ENCODE measurements around the gene STARD10.

STARD10 gene

GRCh38 chr11:72826191-72826941 lies 32.5 kb upstream of the STARD10 start:
- Histone ChIP-seq H3K36me3 (ENCODE audit: control insufficient read depth, insufficient read depth, low read length) (peaks cover 58% of the 10 kb centered on the region), H3K4me1 (ENCODE audit: control insufficient read depth, insufficient read depth, low read length, poor library complexity, severe bottlenecking) (peaks cover 6% of the 10 kb centered on the region), H3K9me3 (ENCODE audit: control insufficient read depth, low read length) (no peaks in the 10 kb centered on the region), H3K4me3 (ENCODE audit: insufficient read depth, low read depth, low read length, poor library complexity, severe bottlenecking) (no peak overlapping the region), H3K27me3 (replicated peaks; ENCODE audit: control insufficient read depth, insufficient read depth, low read length, poor library complexity, severe bottlenecking) (no peaks in the 10 kb centered on the region), H3K27ac (ENCODE audit: insufficient read depth, low read length, poor library complexity, severe bottlenecking) (peak overlapping the region; percentile 37)
- DNase-seq, result no peak

- Histone ChIP-seq H3K9me3 (ENCODE audit: control insufficient read depth, low read length) (no peaks in the 10 kb centered on the region), H3K36me3 (ENCODE audit: control insufficient read depth, insufficient read depth, low read length) (peaks cover 59% of the 10 kb centered on the region), H3K4me3 (ENCODE audit: insufficient read depth, low read depth, low read length, poor library complexity, severe bottlenecking) (no peak overlapping the region), H3K27me3 (replicated peaks; ENCODE audit: control insufficient read depth, insufficient read depth, low read length, poor library complexity, severe bottlenecking) (no peaks in the 10 kb centered on the region), H3K4me1 (ENCODE audit: control insufficient read depth, insufficient read depth, low read length, poor library complexity, severe bottlenecking) (peaks cover 13% of the 10 kb centered on the region), H3K27ac (ENCODE audit: insufficient read depth, low read length, poor library complexity, severe bottlenecking) (no peak overlapping the region)
- no peak for DNase-seq
Observed at GRCh38 chr11:72825661-72826060, 31.8 kb upstream of the STARD10 start.

GRCh38 chr11:72824811-72825505 lies 31.1 kb upstream of the STARD10 start:
- Histone ChIP-seq H3K4me1 (ENCODE audit: control insufficient read depth, insufficient read depth, low read length, poor library complexity, severe bottlenecking) (peaks cover 13% of the 10 kb centered on the region), H3K36me3 (ENCODE audit: control insufficient read depth, insufficient read depth, low read length) (peaks cover 59% of the 10 kb centered on the region), H3K27me3 (replicated peaks; ENCODE audit: control insufficient read depth, insufficient read depth, low read length, poor library complexity, severe bottlenecking) (no peaks in the 10 kb centered on the region), H3K9me3 (ENCODE audit: control insufficient read depth, low read length) (no peaks in the 10 kb centered on the region), H3K4me3 (ENCODE audit: insufficient read depth, low read depth, low read length, poor library complexity, severe bottlenecking) (no peak overlapping the region), H3K27ac (ENCODE audit: insufficient read depth, low read length, poor library complexity, severe bottlenecking) (no peak overlapping the region)
- DNase-seq, result no peak

GRCh38 chr11:72824020-72824419 lies 30.2 kb upstream of the STARD10 start:
- no peak for DNase-seq
- Histone ChIP-seq H3K4me1 (ENCODE audit: control insufficient read depth, insufficient read depth, low read length, poor library complexity, severe bottlenecking) (peaks cover 13% of the 10 kb centered on the region), H3K36me3 (ENCODE audit: control insufficient read depth, insufficient read depth, low read length) (peaks cover 55% of the 10 kb centered on the region), H3K9me3 (ENCODE audit: control insufficient read depth, low read length) (no peaks in the 10 kb centered on the region), H3K4me3 (ENCODE audit: insufficient read depth, low read depth, low read length, poor library complexity, severe bottlenecking) (no peak overlapping the region), H3K27me3 (replicated peaks; ENCODE audit: control insufficient read depth, insufficient read depth, low read length, poor library complexity, severe bottlenecking) (no peaks in the 10 kb centered on the region), H3K27ac (ENCODE audit: insufficient read depth, low read length, poor library complexity, severe bottlenecking) (no peak overlapping the region)

- DNase-seq, result no peak
- Histone ChIP-seq H3K27ac (ENCODE audit: insufficient read depth, low read length, poor library complexity, severe bottlenecking) (peak overlapping the region; percentile 40), H3K27me3 (replicated peaks; ENCODE audit: control insufficient read depth, insufficient read depth, low read length, poor library complexity, severe bottlenecking) (no peaks in the 10 kb centered on the region), H3K36me3 (ENCODE audit: control insufficient read depth, insufficient read depth, low read length) (peaks cover 56% of the 10 kb centered on the region), H3K9me3 (ENCODE audit: control insufficient read depth, low read length) (no peaks in the 10 kb centered on the region), H3K4me1 (ENCODE audit: control insufficient read depth, insufficient read depth, low read length, poor library complexity, severe bottlenecking) (peaks cover 13% of the 10 kb centered on the region), H3K4me3 (ENCODE audit: insufficient read depth, low read depth, low read length, poor library complexity, severe bottlenecking) (no peak overlapping the region)
Observed at GRCh38 chr11:72823105-72823804, 29.4 kb upstream of the STARD10 start.

GRCh38 chr11:72821920-72822799 lies 28.3 kb upstream of the STARD10 start:
- Histone ChIP-seq H3K9me3 (ENCODE audit: control insufficient read depth, low read length) (no peaks in the 10 kb centered on the region), H3K27me3 (replicated peaks; ENCODE audit: control insufficient read depth, insufficient read depth, low read length, poor library complexity, severe bottlenecking) (no peaks in the 10 kb centered on the region), H3K4me3 (ENCODE audit: insufficient read depth, low read depth, low read length, poor library complexity, severe bottlenecking) (no peak overlapping the region), H3K36me3 (ENCODE audit: control insufficient read depth, insufficient read depth, low read length) (peaks cover 57% of the 10 kb centered on the region), H3K27ac (ENCODE audit: insufficient read depth, low read length, poor library complexity, severe bottlenecking) (peak overlapping the region; percentile 40), H3K4me1 (ENCODE audit: control insufficient read depth, insufficient read depth, low read length, poor library complexity, severe bottlenecking) (peaks cover 13% of the 10 kb centered on the region)
- DNase-seq, result peak; percentile 81 to 90 (median 82)

GRCh38 chr11:72821221-72821919 lies 27.5 kb upstream of the STARD10 start:
- Histone ChIP-seq H3K27me3 (replicated peaks; ENCODE audit: control insufficient read depth, insufficient read depth, low read length, poor library complexity, severe bottlenecking) (no peaks in the 10 kb centered on the region), H3K27ac (ENCODE audit: insufficient read depth, low read length, poor library complexity, severe bottlenecking) (peak overlapping the region; percentile 31), H3K9me3 (ENCODE audit: control insufficient read depth, low read length) (no peaks in the 10 kb centered on the region), H3K4me3 (ENCODE audit: insufficient read depth, low read depth, low read length, poor library complexity, severe bottlenecking) (no peak overlapping the region), H3K36me3 (ENCODE audit: control insufficient read depth, insufficient read depth, low read length) (peaks cover 59% of the 10 kb centered on the region), H3K4me1 (ENCODE audit: control insufficient read depth, insufficient read depth, low read length, poor library complexity, severe bottlenecking) (peaks cover 15% of the 10 kb centered on the region)
- no peak for DNase-seq

GRCh38 chr11:72820439-72821139 lies 26.7 kb upstream of the STARD10 start:
- H3K36me3 ChIP-seq (ENCODE audit: control insufficient read depth, insufficient read depth, low read length), result peaks cover 52% of the 10 kb centered on the region
- H3K27me3 ChIP-seq (replicated peaks; ENCODE audit: control insufficient read depth, insufficient read depth, low read length, poor library complexity, severe bottlenecking), result no peaks in the 10 kb centered on the region
- no peak overlapping the region for H3K27ac ChIP-seq (ENCODE audit: insufficient read depth, low read length, poor library complexity, severe bottlenecking)
- H3K4me1 ChIP-seq (ENCODE audit: control insufficient read depth, insufficient read depth, low read length, poor library complexity, severe bottlenecking), result peaks cover 23% of the 10 kb centered on the region
- H3K4me3 ChIP-seq (ENCODE audit: insufficient read depth, low read depth, low read length, poor library complexity, severe bottlenecking), result no peak overlapping the region
- DNase-seq, result no peak
- H3K9me3 ChIP-seq (ENCODE audit: control insufficient read depth, low read length), result no peaks in the 10 kb centered on the region

- no peak overlapping the region for H3K27ac ChIP-seq (ENCODE audit: insufficient read depth, low read length, poor library complexity, severe bottlenecking)
- peaks cover 26% of the 10 kb centered on the region for H3K4me1 ChIP-seq (ENCODE audit: control insufficient read depth, insufficient read depth, low read length, poor library complexity, severe bottlenecking)
- no peak for DNase-seq
- H3K4me3 ChIP-seq (ENCODE audit: insufficient read depth, low read depth, low read length, poor library complexity, severe bottlenecking), result no peak overlapping the region
- H3K9me3 ChIP-seq (ENCODE audit: control insufficient read depth, low read length), result no peaks in the 10 kb centered on the region
- peaks cover 46% of the 10 kb centered on the region for H3K36me3 ChIP-seq (ENCODE audit: control insufficient read depth, insufficient read depth, low read length)
- H3K27me3 ChIP-seq (replicated peaks; ENCODE audit: control insufficient read depth, insufficient read depth, low read length, poor library complexity, severe bottlenecking), result no peaks in the 10 kb centered on the region
Observed at GRCh38 chr11:72818971-72819370, 25.1 kb upstream of the STARD10 start.
